Lower leg skin (tissue), 4 donors: ENCODE results near the gene WFDC10B. TPM values are rescaled to one million over a fixed set of nuclear protein-coding genes. Genes with fewer than 3 reads are reported as not detected.
"Not testable (repeated sequence)": the region's sequence is repeated elsewhere in the genome, so short reads cannot be mapped to it uniquely, and the experiment has no call there.

Source experiments
- DNase-seq, 2 donors: peaks; one replicate each; pipeline ENCODE4 v3.0.0-alpha.2; 2019; ENCODE audit warnings: low spot score in 2 of 2
- H3K4me3 ChIP-seq: fragments of 200-600 bp; sonication (generic); 2 replicates; pipeline ENCODE4 v1.5.1; 2017; ENCODE audit warnings: mild to moderate bottlenecking, low read depth; ENCODE audit not compliant: poor library complexity, severe bottlenecking
- POLR2A ChIP-seq, 2 donors: fragments of 450-650 bp; IDR thresholded peaks; one replicate each; pipeline ENCODE4 v1.6.1; 2016 to 2017; ENCODE audit warnings: antibody characterized with exemption in 2 of 2, mild to moderate bottlenecking in 1 of 2, moderate library complexity in 1 of 2
- WGBS, 2 donors: methylation state at CpG; one replicate each; pipeline ENCODE4 v1.1.5; 2018; 5-methylcytosine and 5-hydroxymethylcytosine counted together
- intact Hi-C: fragments of 100-400 bp; cut with DNase I; formaldehyde crosslinking; loops from one replicate; pipeline ENCODE4 v1.15.0; 2023; ENCODE audit warnings: low total_unique reads
- total RNA-seq, 4 donors: library from RNA; depleted of rRNA; stranded (reverse); fragments of >200 nt; gene quantifications; one replicate each; pipeline ENCODE4 v1.1.0, GENCODE V29; 2016
- TF ChIP-seq, protein P1 (sequence below), 3 donors: fragments of 450-650 bp; IDR thresholded peaks; one replicate each; pipeline ENCODE4 v1.5.1; 2016; ENCODE audit warnings: antibody characterized with exemption in 3 of 3, mild to moderate bottlenecking in 3 of 3, moderate library complexity in 2 of 3

WFDC10B gene
- total RNA-seq, 4 donors from 2014 or later: 0.54 to 1.9 TPM; not detected in 2

DNA sequence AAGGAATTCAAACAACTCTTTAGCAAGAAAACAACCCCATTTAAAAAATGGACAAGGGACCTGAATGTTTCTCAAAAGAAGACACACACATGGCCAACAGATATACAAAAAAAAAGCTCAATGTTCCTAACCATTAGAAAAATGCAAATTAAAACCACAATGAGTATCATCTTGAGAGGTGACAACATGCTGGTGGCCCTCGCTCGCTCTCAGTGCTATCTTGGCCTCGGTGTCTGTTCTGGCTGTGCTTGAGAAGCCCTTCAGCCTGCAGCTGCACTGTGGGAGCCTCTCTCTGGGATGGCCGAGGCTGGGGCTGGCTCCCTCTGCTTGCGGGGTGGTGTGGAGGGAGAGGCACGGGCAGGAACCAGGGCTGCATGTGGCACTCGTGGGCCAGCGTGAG, 30.7 kb upstream of the WFDC10B start:
- no peak for TF ChIP-seq POLR2A (IDR thresholded peaks at IDR 0.05)
- TF ChIP-seq, protein P1, sequence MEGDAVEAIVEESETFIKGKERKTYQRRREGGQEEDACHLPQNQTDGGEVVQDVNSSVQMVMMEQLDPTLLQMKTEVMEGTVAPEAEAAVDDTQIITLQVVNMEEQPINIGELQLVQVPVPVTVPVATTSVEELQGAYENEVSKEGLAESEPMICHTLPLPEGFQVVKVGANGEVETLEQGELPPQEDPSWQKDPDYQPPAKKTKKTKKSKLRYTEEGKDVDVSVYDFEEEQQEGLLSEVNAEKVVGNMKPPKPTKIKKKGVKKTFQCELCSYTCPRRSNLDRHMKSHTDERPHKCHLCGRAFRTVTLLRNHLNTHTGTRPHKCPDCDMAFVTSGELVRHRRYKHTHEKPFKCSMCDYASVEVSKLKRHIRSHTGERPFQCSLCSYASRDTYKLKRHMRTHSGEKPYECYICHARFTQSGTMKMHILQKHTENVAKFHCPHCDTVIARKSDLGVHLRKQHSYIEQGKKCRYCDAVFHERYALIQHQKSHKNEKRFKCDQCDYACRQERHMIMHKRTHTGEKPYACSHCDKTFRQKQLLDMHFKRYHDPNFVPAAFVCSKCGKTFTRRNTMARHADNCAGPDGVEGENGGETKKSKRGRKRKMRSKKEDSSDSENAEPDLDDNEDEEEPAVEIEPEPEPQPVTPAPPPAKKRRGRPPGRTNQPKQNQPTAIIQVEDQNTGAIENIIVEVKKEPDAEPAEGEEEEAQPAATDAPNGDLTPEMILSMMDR (IDR thresholded peaks at IDR 0.05): no peak
- intact Hi-C loops: no loop called here
- H3K4me3 ChIP-seq: no peak overlapping the region
- DNase-seq: no peak
- 66 to 77% methylated on average over 4 to 5 of the region's 8 CpGs for WGBS, 2 donors

DNA sequence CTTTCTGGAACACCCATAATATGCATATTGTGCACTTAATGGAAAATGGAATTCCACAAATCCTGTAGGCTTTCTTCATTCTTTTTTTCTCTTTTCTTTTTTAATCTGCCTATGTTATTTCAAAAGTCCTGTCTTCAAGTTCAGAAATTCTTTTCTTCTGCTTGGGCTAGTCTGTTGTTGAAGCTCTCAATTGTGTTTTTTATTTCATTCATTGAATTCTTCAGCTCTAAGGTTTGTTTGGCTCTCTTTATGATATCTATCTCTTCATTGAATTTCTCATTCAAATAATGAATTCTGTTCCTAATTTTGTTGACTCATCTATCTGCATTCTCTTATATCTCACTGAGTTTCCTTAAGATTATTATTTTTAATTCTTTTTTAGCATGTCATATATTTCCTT, 27.4 kb upstream of the WFDC10B start:
- intact Hi-C loops: no loop called here
- TF ChIP-seq POLR2A (IDR thresholded peaks at IDR 0.05): no peak
- TF ChIP-seq, protein P1 (IDR thresholded peaks at IDR 0.05): no peak
- H3K4me3 ChIP-seq: no peak overlapping the region
- no peak for DNase-seq

DNA sequence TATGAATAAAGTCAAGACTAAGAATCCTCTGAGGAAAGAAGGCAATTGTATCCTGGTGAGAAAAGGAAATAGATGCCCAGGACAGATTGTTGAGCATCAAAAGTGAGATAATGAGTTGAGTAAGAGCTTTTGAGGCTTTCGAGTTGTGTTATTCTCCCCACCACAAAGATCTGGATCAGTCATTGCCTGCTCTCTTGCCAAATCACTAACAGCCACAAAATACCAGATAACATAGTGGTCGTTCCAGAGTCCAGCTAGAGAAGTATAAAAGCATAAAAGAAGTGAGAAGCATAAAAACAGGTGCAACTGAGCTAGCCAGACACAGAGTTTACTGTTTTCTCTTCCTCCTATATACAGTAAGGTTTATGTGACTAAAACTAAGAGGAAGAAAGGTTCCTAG, 22.2 kb upstream of the WFDC10B start:
- intact Hi-C loops: no loop called here
- no peak overlapping the region for H3K4me3 ChIP-seq
- no peak for TF ChIP-seq POLR2A (IDR thresholded peaks at IDR 0.05)
- TF ChIP-seq, protein P1 (IDR thresholded peaks at IDR 0.05): no peak
- 50 to 61% methylated on average over 2 of the region's 2 CpGs for WGBS, 2 donors
- no peak for DNase-seq

DNA sequence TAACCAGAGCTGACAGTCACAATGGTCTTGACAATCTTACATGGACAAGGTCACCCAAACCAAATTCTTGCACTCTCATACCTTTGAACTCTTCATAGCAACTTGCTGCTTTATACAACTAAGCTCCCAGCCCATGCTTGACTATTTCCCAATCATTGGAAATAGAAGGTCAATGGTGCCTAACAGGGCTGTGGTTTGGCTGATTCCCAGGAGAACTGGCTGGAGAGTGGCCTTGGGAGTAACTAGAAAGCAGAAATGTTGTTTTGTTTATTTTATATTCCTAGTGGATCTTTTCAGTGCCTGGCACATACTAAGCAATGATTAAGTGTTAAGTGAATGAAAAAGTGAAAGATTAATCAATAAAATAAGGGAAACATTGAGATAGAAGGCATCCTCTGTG, 20.3 kb upstream of the WFDC10B start:
- intact Hi-C loops: no loop called here
- no peak overlapping the region for H3K4me3 ChIP-seq
- DNase-seq: no peak
- TF ChIP-seq, protein P1 (IDR thresholded peaks at IDR 0.05): no peak
- TF ChIP-seq POLR2A (IDR thresholded peaks at IDR 0.05): no peak

DNA sequence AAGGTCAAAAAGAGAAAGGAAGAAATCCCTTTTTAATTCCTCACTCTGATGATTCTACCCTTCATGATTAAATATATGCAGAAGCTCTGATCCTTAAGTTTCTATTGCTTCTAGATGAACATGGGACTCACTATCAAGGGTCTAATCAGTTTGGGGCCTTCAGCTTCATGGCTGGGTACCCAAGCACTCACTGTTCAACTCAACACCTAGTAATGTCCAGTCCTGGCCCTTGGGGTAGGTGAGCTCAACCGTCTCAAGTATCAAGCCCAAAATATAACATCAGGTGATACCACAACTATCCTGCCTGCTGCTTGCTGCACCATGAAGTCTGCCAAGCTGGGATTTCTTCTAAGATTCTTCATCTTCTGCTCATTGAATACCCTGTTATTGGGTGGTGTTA, 17.2 kb upstream of the WFDC10B start, which contains the start of gene SPINT4:
SPINT4 (plus strand) TSS at position 301 of the 400 bp plus-strand sequence; CDS start at position 322, 21 bp downstream.
- WGBS, 2 donors: 61 to 67% methylated on average over 1 of the region's 1 CpG
- TF ChIP-seq, protein P1 (IDR thresholded peaks at IDR 0.05): no peak
- TF ChIP-seq POLR2A (IDR thresholded peaks at IDR 0.05): no peak
- DNase-seq: no peak
- intact Hi-C loops: no loop called here
- H3K4me3 ChIP-seq: no peak within 1 kb of the TSS

DNA sequence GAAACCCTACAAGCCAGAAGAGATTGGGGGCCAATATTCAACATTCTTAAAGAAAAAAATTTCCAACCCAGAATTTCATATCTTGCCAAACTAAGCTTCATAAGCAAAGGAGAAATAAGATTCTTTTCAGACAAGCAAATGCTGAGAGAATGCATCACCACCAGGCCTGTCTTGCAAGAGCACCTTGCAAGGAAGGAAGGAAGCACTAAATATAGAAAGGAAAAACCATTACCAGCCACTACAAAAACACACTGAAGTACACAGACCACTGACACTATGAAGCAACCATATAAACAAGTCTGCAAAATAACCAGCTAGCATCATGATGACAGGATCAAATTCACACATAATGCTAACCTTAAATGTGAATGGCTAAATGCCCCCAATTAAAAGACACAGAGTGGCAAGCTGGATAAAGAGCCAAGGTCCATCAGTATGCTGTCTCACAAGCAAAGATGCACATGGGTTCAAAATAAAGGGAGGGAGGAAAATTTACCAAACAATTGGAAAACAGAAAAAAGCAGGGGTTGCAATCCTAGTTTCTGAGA, 11.4 kb upstream of the WFDC10B start:
- intact Hi-C loops, DNase-seq, H3K4me3 ChIP-seq: not testable (repeated sequence)
